Common myeloid progenitor, CD34-positive (primary cell): ENCODE data around the gene CCS.
"Not testable (repeated sequence)": the region's sequence is repeated elsewhere in the genome, so short reads cannot be mapped to it uniquely, and the experiment has no call there.

Source experiments
- CTCF ChIA-PET: fragments of 350-600 bp; sonication (Branson Sonifier 250); formaldehyde crosslinking; loops from one replicate; lab custom pipeline; 2021; ENCODE audit warnings: antibody characterized with exemption; lab: Charles Lee
- POLR2A ChIA-PET: fragments of 350-600 bp; sonication (Branson Sonifier 250); formaldehyde crosslinking; loops from one replicate; lab custom pipeline; 2021; ENCODE audit warnings: antibody characterized with exemption; lab: Charles Lee
- DNase-seq, 3 donors: peaks; one replicate each; pipeline versions ENCODE4 v3.0.0 to v3.0.0-alpha.2; 2013
- H3K27ac ChIP-seq, 2 experiments: 1 replicate in 1 of 2; 2 replicates in 1 of 2; pipeline ENCODE4 v1.7.0; 2013; ENCODE audit warnings: inconsistent platforms in 2 of 2, low read length in 2 of 2, mild to moderate bottlenecking in 2 of 2, low read depth in 1 of 2, moderate library complexity in 1 of 2; ENCODE audit not compliant: severe bottlenecking in 2 of 2, insufficient read depth in 1 of 2, poor library complexity in 1 of 2
- H3K27me3 ChIP-seq, 5 experiments: replicated peaks in 2 of 5; 1 replicate in 3 of 5; 2 replicates in 2 of 5; pipeline versions ENCODE4 v1.6.1 to v1.7.0; 2013; ENCODE audit warnings: low read length in 4 of 5, mild to moderate bottlenecking in 2 of 5, moderate library complexity in 2 of 5, inconsistent platforms in 1 of 5; ENCODE audit not compliant: insufficient read depth in 5 of 5, control insufficient read depth in 4 of 5
- H3K36me3 ChIP-seq, 4 experiments: 1 replicate in 2 of 4; 2 replicates in 2 of 4; pipeline versions ENCODE4 v1.6.1 to v1.7.0; 2013; ENCODE audit warnings: low read length in 3 of 4, control low read depth in 1 of 4, mild to moderate bottlenecking in 1 of 4; ENCODE audit not compliant: control insufficient read depth in 4 of 4, insufficient read depth in 4 of 4
- H3K4me1 ChIP-seq, 4 experiments: 1 replicate in 3 of 4; 2 replicates in 1 of 4; pipeline versions ENCODE4 v1.6.1 to v1.7.1; 2013; ENCODE audit warnings: low read length in 3 of 4, mild to moderate bottlenecking in 3 of 4, control low read depth in 1 of 4, inconsistent platforms in 1 of 4, moderate library complexity in 1 of 4; ENCODE audit not compliant: control insufficient read depth in 4 of 4, insufficient read depth in 4 of 4; ENCODE audit errors: control extremely low read depth in 1 of 4
- H3K4me3 ChIP-seq, 7 experiments: 1 replicate in 4 of 7; 2 replicates in 3 of 7; pipeline versions ENCODE4 v1.5.1 to v1.7.0; 2013; ENCODE audit warnings: mild to moderate bottlenecking in 7 of 7, low read length in 6 of 7, moderate library complexity in 6 of 7, inconsistent platforms in 2 of 7, low read depth in 2 of 7, control low read depth in 1 of 7; ENCODE audit not compliant: insufficient read depth in 4 of 7, control insufficient read depth in 1 of 7; ENCODE audit errors: extremely low read depth in 1 of 7
- H3K9me3 ChIP-seq, 5 experiments: 1 replicate in 4 of 5; 2 replicates in 1 of 5; pipeline versions ENCODE4 v1.6.1 to v1.7.1; 2013; ENCODE audit warnings: low read length in 4 of 5, mild to moderate bottlenecking in 2 of 5, inconsistent platforms in 1 of 5, low read depth in 1 of 5, moderate library complexity in 1 of 5; ENCODE audit not compliant: control insufficient read depth in 4 of 5, insufficient read depth in 2 of 5; ENCODE audit errors: control extremely low read depth in 1 of 5
- WGBS: methylation state at CpG from one replicate; pipeline ENCODE4 v1.1.5; 2013; ENCODE audit not compliant: insufficient coverage; 5-methylcytosine and 5-hydroxymethylcytosine counted together

CCS gene

GRCh38 chr11:66570850-66571180, 22.2 kb upstream of the CCS start:
- ChIA-PET CTCF (no interaction called here), POLR2A (no interaction called here)
- H3K4me3 ChIP-seq: no peak overlapping the region
- peaks cover 0 to 3% (median under 1%) of the 10 kb centered on the region in 4 experiments for H3K36me3 ChIP-seq
- H3K4me1 ChIP-seq: peaks cover 0 to 14% (median 10%) of the 10 kb centered on the region in 4 experiments
- 82% methylated on average over 1 of the region's 2 CpGs for WGBS
- no peaks in the 10 kb centered on the region for H3K9me3 ChIP-seq
- no peak overlapping the region for H3K27ac ChIP-seq
- no peak for DNase-seq
- H3K27me3 ChIP-seq: no peaks in the 10 kb centered on the region

GRCh38 chr11:66579017-66579606, 13.9 kb upstream of the CCS start:
- 20% methylated on average over 25 of the region's 25 CpGs for WGBS
- Histone ChIP-seq H3K9me3 (peaks cover 0 to 6% (median 3%) of the 10 kb centered on the region in 5 experiments), H3K27me3 (no peaks in the 10 kb centered on the region), H3K4me1 (peaks cover 0 to 3% (median 0%) of the 10 kb centered on the region in 4 experiments), H3K4me3 (no peak overlapping the region), H3K27ac (no peak overlapping the region), H3K36me3 (no peaks in the 10 kb centered on the region)
- ChIA-PET CTCF (interaction anchor here (0.6 to 6.3 kb wide), 24 partner anchors 10 to 103 kb away, joined by 3 to 55 read pairs (median 4); partner anchors contain the start of genes CCDC87, CCS, CTSF and RBM4), POLR2A (interaction anchor here (0.6 to 1.7 kb wide), 4 partner anchors 37 to 99 kb away, joined by 3 to 4 read pairs (median 3); partner anchors contain the start of gene RBM4)
- peak; percentile 63 to 74 (median 66) for DNase-seq

GRCh38 chr11:66580803-66581202, 12.2 kb upstream of the CCS start:
- WGBS: 96% methylated on average over 5 of the region's 5 CpGs
- Histone ChIP-seq H3K9me3 (peaks cover 0 to 6% (median 3%) of the 10 kb centered on the region in 5 experiments), H3K27me3 (no peaks in the 10 kb centered on the region), H3K4me3 (no peak overlapping the region), H3K4me1 (peaks cover 0 to 3% (median 0%) of the 10 kb centered on the region in 4 experiments), H3K36me3 (no peaks in the 10 kb centered on the region), H3K27ac (no peak overlapping the region)
- CTCF ChIA-PET: interaction anchor here (0.8 to 6.3 kb wide), 10 partner anchors 8 to 535 kb away, joined by 3 to 55 read pairs (median 4); partner anchors contain the start of genes CCDC87, CCS, CTSF and RBM4
- POLR2A ChIA-PET: no interaction called here
- DNase-seq: no peak

- ChIA-PET POLR2A (no interaction called here), CTCF (interaction anchor here (0.8 to 6.3 kb wide), 10 partner anchors 8 to 535 kb away, joined by 3 to 55 read pairs (median 3); partner anchors contain the start of genes CCDC87, CCS, CTSF and RBM4)
- no peak overlapping the region for H3K4me3 ChIP-seq
- H3K4me1 ChIP-seq: peaks cover 0 to 3% (median 0%) of the 10 kb centered on the region in 4 experiments
- H3K9me3 ChIP-seq: peaks cover 0 to 6% (median 3%) of the 10 kb centered on the region in 5 experiments
- H3K36me3 ChIP-seq: no peaks in the 10 kb centered on the region
- no peaks in the 10 kb centered on the region for H3K27me3 ChIP-seq
- H3K27ac ChIP-seq: no peak overlapping the region
- no peak for DNase-seq
- WGBS: 100% methylated on average over 1 of the region's 3 CpGs
Measured at GRCh38 chr11:66581261-66581660, 11.7 kb upstream of the CCS start.

- 100% methylated on average over 3 of the region's 3 CpGs for WGBS
- DNase-seq, H3K4me1 ChIP-seq, H3K36me3 ChIP-seq, H3K4me3 ChIP-seq, H3K9me3 ChIP-seq, POLR2A ChIA-PET, H3K27me3 ChIP-seq, H3K27ac ChIP-seq: not testable (repeated sequence)
- CTCF ChIA-PET: interaction anchor here (2.0 kb wide), 1 partner anchor 95 kb away, joined by 8 read pairs; the partner anchor contains the start of gene RBM4B
Measured at GRCh38 chr11:66582565-66583147, 10.3 kb upstream of the CCS start.

- H3K27me3 ChIP-seq, H3K4me3 ChIP-seq, H3K36me3 ChIP-seq, POLR2A ChIA-PET, DNase-seq, H3K9me3 ChIP-seq, H3K27ac ChIP-seq, H3K4me1 ChIP-seq: not testable (repeated sequence)
- WGBS: no CpG with 5 or more reads among the region's 1 CpG
- CTCF ChIA-PET: interaction anchor here (1.6 kb wide), 1 partner anchor 10 kb away, joined by 5 read pairs; no protein-coding TSS in a partner anchor
Measured at GRCh38 chr11:66585447-66585846, 7.5 kb upstream of the CCS start.

- peaks cover 0 to 6% (median 3%) of the 10 kb centered on the region in 5 experiments for H3K9me3 ChIP-seq
- POLR2A ChIA-PET: no interaction called here
- H3K27ac ChIP-seq: no peak overlapping the region
- no peak overlapping the region for H3K4me3 ChIP-seq
- CTCF ChIA-PET: interaction anchor here (1.6 kb wide), 1 partner anchor 9 kb away, joined by 5 read pairs; no protein-coding TSS in a partner anchor
- H3K4me1 ChIP-seq: no peaks in the 10 kb centered on the region
- no peak for DNase-seq
- no peaks in the 10 kb centered on the region for H3K27me3 ChIP-seq
- H3K36me3 ChIP-seq: no peaks in the 10 kb centered on the region
- WGBS: 51% methylated on average over 2 of the region's 2 CpGs
Measured at GRCh38 chr11:66586136-66586535, 6.8 kb upstream of the CCS start.
